ENCODE measurements around the gene MSI2. TPM values are rescaled to one million over a fixed set of nuclear protein-coding genes. Genes with fewer than 3 reads are reported as not detected.

Gene MSI2
- total RNA-seq, 2 donors from 2014 or later, result 112 to 119 TPM

- peak; percentile 38 to 42 for ATAC-seq (replicated peaks in 1 of 2)
- peak overlapping the region; percentile 43 for H3K27ac Mint-ChIP-seq
Measured at GRCh38 chr17:57451191-57451590, 194.9 kb downstream of the MSI2 start.

GRCh38 chr17:57451643-57452042 is 195.3 kb downstream of the MSI2 start:
- ATAC-seq (replicated peaks in 1 of 2) (no peak), DNase-seq (no peak)
- H3K36me3 Mint-ChIP-seq (ENCODE audit: insufficient read depth in 2 of 2), result peaks cover 0 to 1% of the 10 kb centered on the region in 2 donors
- peak overlapping the region; percentile 30 for H3K27ac Mint-ChIP-seq
- H3K27me3 Mint-ChIP-seq (ENCODE audit: low read depth), result no peaks in the 10 kb centered on the region
- H3K4me1 Mint-ChIP-seq (ENCODE audit: low read depth), result peaks cover 71% of the 10 kb centered on the region
- H3K4me3 Mint-ChIP-seq, result peak overlapping the region; percentile 41 to 69
- H3K9me3 Mint-ChIP-seq, result no peaks in the 10 kb centered on the region

More at GRCh38 chr17:57451191-57451590, 194.9 kb downstream of the MSI2 start:
- DNase-seq, result peak; percentile 10 to 23
- no peaks in the 10 kb centered on the region for H3K36me3 Mint-ChIP-seq (ENCODE audit: insufficient read depth in 2 of 2)
- H3K27me3 Mint-ChIP-seq (ENCODE audit: low read depth), result no peaks in the 10 kb centered on the region
- no peaks in the 10 kb centered on the region for H3K9me3 Mint-ChIP-seq
- peaks cover 73% of the 10 kb centered on the region for H3K4me1 Mint-ChIP-seq (ENCODE audit: low read depth)
- H3K4me3 Mint-ChIP-seq, result peak overlapping the region; percentile 41 to 69

GRCh38 chr17:57453841-57454425 is 197.6 kb downstream of the MSI2 start:
- Mint-ChIP-seq H3K27ac (peak overlapping the region; percentile 90), H3K36me3 (ENCODE audit: insufficient read depth in 2 of 2) (peaks cover 0 to 3% of the 10 kb centered on the region in 2 donors), H3K4me3 (peak overlapping the region; percentile 36 to 78), H3K4me1 (ENCODE audit: low read depth) (peaks cover 78% of the 10 kb centered on the region), H3K27me3 (ENCODE audit: low read depth) (no peaks in the 10 kb centered on the region), H3K9me3 (no peaks in the 10 kb centered on the region)
- ATAC-seq (replicated peaks in 1 of 2) (no peak), DNase-seq (no peak)

- Mint-ChIP-seq H3K4me1 (ENCODE audit: low read depth) (peaks cover 81% of the 10 kb centered on the region), H3K4me3 (peak overlapping the region; percentile 57 to 78), H3K27me3 (ENCODE audit: low read depth) (no peaks in the 10 kb centered on the region), H3K27ac (peak overlapping the region; percentile 90), H3K36me3 (ENCODE audit: insufficient read depth in 2 of 2) (peaks cover 0 to 3% of the 10 kb centered on the region in 2 donors), H3K9me3 (no peaks in the 10 kb centered on the region)
- DNase-seq (no peak), ATAC-seq (replicated peaks in 1 of 2) (no peak)
Measured at GRCh38 chr17:57454729-57455062, 198.4 kb downstream of the MSI2 start.

- Mint-ChIP-seq H3K36me3 (ENCODE audit: insufficient read depth in 2 of 2) (peaks cover 0 to 3% of the 10 kb centered on the region in 2 donors), H3K27me3 (ENCODE audit: low read depth) (no peaks in the 10 kb centered on the region), H3K4me3 (peak overlapping the region; percentile 57 to 78), H3K27ac (peak overlapping the region; percentile 90), H3K4me1 (ENCODE audit: low read depth) (peaks cover 81% of the 10 kb centered on the region), H3K9me3 (no peaks in the 10 kb centered on the region)
- DNase-seq, result peak; percentile 59 to 66
- peak; percentile 60 to 74 for ATAC-seq (replicated peaks in 1 of 2)
Measured at GRCh38 chr17:57455063-57455914, 199.0 kb downstream of the MSI2 start.

- no peak for ATAC-seq (replicated peaks in 1 of 2)
- H3K9me3 Mint-ChIP-seq, result no peaks in the 10 kb centered on the region
- peaks cover 0 to 3% of the 10 kb centered on the region in 2 donors for H3K36me3 Mint-ChIP-seq (ENCODE audit: insufficient read depth in 2 of 2)
- no peak overlapping the region for H3K4me3 Mint-ChIP-seq
- peaks cover 81% of the 10 kb centered on the region for H3K4me1 Mint-ChIP-seq (ENCODE audit: low read depth)
- no peak for DNase-seq
- H3K27ac Mint-ChIP-seq, result peak overlapping the region; percentile 3
- H3K27me3 Mint-ChIP-seq (ENCODE audit: low read depth), result no peaks in the 10 kb centered on the region
Measured at GRCh38 chr17:57456622-57457021, 200.3 kb downstream of the MSI2 start.

- H3K27me3 Mint-ChIP-seq (ENCODE audit: low read depth), result no peaks in the 10 kb centered on the region
- no peak overlapping the region for H3K4me3 Mint-ChIP-seq
- peaks cover 0 to 9% of the 10 kb centered on the region in 2 donors for H3K36me3 Mint-ChIP-seq (ENCODE audit: insufficient read depth in 2 of 2)
- DNase-seq (no peak), ATAC-seq (replicated peaks in 1 of 2) (no peak)
- no peak overlapping the region for H3K27ac Mint-ChIP-seq
- H3K4me1 Mint-ChIP-seq (ENCODE audit: low read depth), result peaks cover 81% of the 10 kb centered on the region
- H3K9me3 Mint-ChIP-seq, result no peaks in the 10 kb centered on the region
Measured at GRCh38 chr17:57457188-57457587, 200.9 kb downstream of the MSI2 start.

GRCh38 chr17:57458718-57459285 is 202.5 kb downstream of the MSI2 start:
- Mint-ChIP-seq H3K36me3 (ENCODE audit: insufficient read depth in 2 of 2) (peaks cover 0 to 10% of the 10 kb centered on the region in 2 donors), H3K27ac (peak overlapping the region; percentile 97), H3K4me3 (peak overlapping the region; percentile 52 to 82), H3K9me3 (no peaks in the 10 kb centered on the region), H3K4me1 (ENCODE audit: low read depth) (peaks cover 81% of the 10 kb centered on the region), H3K27me3 (ENCODE audit: low read depth) (no peaks in the 10 kb centered on the region)
- ATAC-seq (replicated peaks in 1 of 2) (no peak), DNase-seq (no peak)

- H3K27ac Mint-ChIP-seq, result peak overlapping the region; percentile 97
- H3K36me3 Mint-ChIP-seq (ENCODE audit: insufficient read depth in 2 of 2), result peaks cover 0 to 12% of the 10 kb centered on the region in 2 donors
- DNase-seq (peak; percentile 54 to 65), ATAC-seq (replicated peaks in 1 of 2) (peak; percentile 38 to 56)
- peak overlapping the region; percentile 52 to 82 for H3K4me3 Mint-ChIP-seq
- no peaks in the 10 kb centered on the region for H3K27me3 Mint-ChIP-seq (ENCODE audit: low read depth)
- H3K4me1 Mint-ChIP-seq (ENCODE audit: low read depth), result peaks cover 81% of the 10 kb centered on the region
- no peaks in the 10 kb centered on the region for H3K9me3 Mint-ChIP-seq
Measured at GRCh38 chr17:57459286-57459915, 203.1 kb downstream of the MSI2 start.

- ATAC-seq (replicated peaks in 1 of 2), result peak; percentile 31 to 49
- H3K27ac Mint-ChIP-seq, result peak overlapping the region; percentile 98
- peaks cover 74% of the 10 kb centered on the region for H3K4me1 Mint-ChIP-seq (ENCODE audit: low read depth)
- no peaks in the 10 kb centered on the region for H3K9me3 Mint-ChIP-seq
- H3K4me3 Mint-ChIP-seq, result peak overlapping the region; percentile 43 to 92
- peaks cover 0 to 12% of the 10 kb centered on the region in 2 donors for H3K36me3 Mint-ChIP-seq (ENCODE audit: insufficient read depth in 2 of 2)
- no peaks in the 10 kb centered on the region for H3K27me3 Mint-ChIP-seq (ENCODE audit: low read depth)
- DNase-seq, result peak; percentile 68 to 69
Measured at GRCh38 chr17:57461082-57461481, 204.8 kb downstream of the MSI2 start.

- Mint-ChIP-seq H3K27me3 (ENCODE audit: low read depth) (no peaks in the 10 kb centered on the region), H3K4me3 (peak overlapping the region; percentile 78 to 92), H3K4me1 (ENCODE audit: low read depth) (peaks cover 74% of the 10 kb centered on the region), H3K9me3 (peaks cover under 1% of the 10 kb centered on the region in 2 donors), H3K27ac (peak overlapping the region; percentile 98), H3K36me3 (ENCODE audit: insufficient read depth in 2 of 2) (peaks cover under 1 to 9% of the 10 kb centered on the region in 2 donors)
- DNase-seq (no peak), ATAC-seq (replicated peaks in 1 of 2) (no peak)
Measured at GRCh38 chr17:57462007-57462579, 205.8 kb downstream of the MSI2 start.

GRCh38 chr17:57463103-57463885 is 207.0 kb downstream of the MSI2 start:
- Mint-ChIP-seq H3K4me1 (ENCODE audit: low read depth) (peaks cover 83% of the 10 kb centered on the region), H3K36me3 (ENCODE audit: insufficient read depth in 2 of 2) (peaks cover 3 to 9% of the 10 kb centered on the region in 2 donors), H3K27me3 (ENCODE audit: low read depth) (no peaks in the 10 kb centered on the region), H3K9me3 (peaks cover 2 to 3% of the 10 kb centered on the region in 2 donors), H3K27ac (peak overlapping the region; percentile 98), H3K4me3 (peak overlapping the region; percentile 78 to 92)
- DNase-seq (peak; percentile 93 to 96), ATAC-seq (replicated peaks in 1 of 2) (peak; percentile 90 to 94)
